ENCODE results near the gene ZBED4.
"Not testable (repeated sequence)": the region's sequence is repeated elsewhere in the genome, so short reads cannot be mapped to it uniquely, and the experiment has no call there.

The ZBED4 gene, protein sequence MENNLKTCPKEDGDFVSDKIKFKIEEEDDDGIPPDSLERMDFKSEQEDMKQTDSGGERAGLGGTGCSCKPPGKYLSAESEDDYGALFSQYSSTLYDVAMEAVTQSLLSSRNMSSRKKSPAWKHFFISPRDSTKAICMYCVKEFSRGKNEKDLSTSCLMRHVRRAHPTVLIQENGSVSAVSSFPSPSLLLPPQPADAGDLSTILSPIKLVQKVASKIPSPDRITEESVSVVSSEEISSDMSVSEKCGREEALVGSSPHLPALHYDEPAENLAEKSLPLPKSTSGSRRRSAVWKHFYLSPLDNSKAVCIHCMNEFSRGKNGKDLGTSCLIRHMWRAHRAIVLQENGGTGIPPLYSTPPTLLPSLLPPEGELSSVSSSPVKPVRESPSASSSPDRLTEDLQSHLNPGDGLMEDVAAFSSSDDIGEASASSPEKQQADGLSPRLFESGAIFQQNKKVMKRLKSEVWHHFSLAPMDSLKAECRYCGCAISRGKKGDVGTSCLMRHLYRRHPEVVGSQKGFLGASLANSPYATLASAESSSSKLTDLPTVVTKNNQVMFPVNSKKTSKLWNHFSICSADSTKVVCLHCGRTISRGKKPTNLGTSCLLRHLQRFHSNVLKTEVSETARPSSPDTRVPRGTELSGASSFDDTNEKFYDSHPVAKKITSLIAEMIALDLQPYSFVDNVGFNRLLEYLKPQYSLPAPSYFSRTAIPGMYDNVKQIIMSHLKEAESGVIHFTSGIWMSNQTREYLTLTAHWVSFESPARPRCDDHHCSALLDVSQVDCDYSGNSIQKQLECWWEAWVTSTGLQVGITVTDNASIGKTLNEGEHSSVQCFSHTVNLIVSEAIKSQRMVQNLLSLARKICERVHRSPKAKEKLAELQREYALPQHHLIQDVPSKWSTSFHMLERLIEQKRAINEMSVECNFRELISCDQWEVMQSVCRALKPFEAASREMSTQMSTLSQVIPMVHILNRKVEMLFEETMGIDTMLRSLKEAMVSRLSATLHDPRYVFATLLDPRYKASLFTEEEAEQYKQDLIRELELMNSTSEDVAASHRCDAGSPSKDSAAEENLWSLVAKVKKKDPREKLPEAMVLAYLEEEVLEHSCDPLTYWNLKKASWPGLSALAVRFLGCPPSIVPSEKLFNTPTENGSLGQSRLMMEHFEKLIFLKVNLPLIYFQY

GRCh38 chr22:49852898-49853894, at the start of gene ZBED4:
Gene ZBED4 (plus strand): TSS chr22:49853844. CDS start chr22:49883663, 29,819 bp downstream.
- in situ Hi-C loops (cut with MboI; ENCODE audit: low pct_unique_long_range_greater_than_20kb, low sequenced_read_pairs): no loop called here

DNA sequence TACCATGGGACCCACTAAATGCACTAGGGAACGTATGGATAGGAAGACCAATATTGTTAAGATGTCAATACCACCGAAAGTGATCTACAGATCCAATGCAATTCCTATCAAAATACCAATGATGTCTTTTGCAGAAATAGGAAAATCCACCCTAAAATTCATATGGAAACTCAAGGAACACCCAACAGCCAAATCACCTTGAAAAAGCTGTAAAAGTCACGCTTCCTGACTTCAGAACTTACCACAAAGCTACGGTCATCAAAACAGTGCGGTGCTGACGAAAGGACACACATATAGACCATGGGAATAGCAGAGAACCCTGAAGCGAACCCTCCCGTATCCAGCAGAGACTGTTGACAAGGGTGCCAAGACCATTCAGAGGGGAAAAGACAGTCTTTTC, 46.5 kb upstream of the ZBED4 start:
- in situ Hi-C loops (cut with MboI; ENCODE audit: low pct_unique_long_range_greater_than_20kb, low sequenced_read_pairs): no loop called here
- DNase-seq: no peak

More at GRCh38 chr22:49852898-49853894, at the start of gene ZBED4:
- DNase-seq: peak; percentile 98

DNA sequence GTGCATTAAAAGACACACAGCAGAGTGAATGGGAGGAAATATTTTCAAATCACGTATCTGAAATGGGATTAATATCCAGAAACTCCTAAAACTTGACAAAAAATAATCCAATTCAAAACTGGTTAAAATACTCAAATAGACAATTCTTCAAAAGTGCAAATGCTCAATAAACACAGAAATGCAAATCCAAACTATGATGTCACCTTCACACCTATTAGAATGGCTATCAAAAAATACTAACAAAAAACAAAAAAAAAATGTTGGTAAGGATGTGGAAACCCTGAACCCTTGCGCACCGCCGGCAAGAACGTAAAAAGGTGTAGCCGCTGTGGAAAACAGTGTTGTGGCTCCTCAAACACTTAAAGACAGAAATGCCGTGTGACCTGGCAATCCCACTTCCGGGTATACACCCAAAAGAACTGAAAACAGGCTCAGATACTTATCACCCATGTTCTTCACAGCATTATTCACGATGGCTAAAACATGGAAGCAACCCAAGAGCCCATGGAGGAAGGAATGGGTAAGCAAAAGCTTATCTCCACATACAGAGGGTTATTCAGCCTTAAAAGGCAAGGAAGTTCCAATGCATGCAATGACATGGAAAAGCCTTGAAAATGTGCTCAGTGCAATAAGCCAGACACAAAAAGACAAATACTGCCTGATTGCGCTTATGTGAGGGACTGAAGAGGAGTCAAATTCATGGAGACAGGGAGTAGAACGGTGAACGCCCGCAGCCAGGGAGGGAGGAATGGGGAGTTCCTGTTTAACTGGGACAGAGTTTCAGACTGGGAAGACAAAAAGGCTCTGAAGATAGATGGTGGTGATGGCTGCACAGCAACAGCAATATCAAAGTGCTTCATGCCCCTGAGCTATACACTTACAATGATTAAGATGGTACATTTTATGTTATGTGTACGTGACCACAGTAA, 45.6 kb upstream of the ZBED4 start:
- in situ Hi-C loops (cut with MboI; ENCODE audit: low pct_unique_long_range_greater_than_20kb, low sequenced_read_pairs): no loop called here
- DNase-seq: no peak

- DNase-seq: peak; percentile 33
- in situ Hi-C loops (cut with MboI; ENCODE audit: low pct_unique_long_range_greater_than_20kb, low sequenced_read_pairs): no loop called here
Observed at GRCh38 chr22:49810363-49811019, 43.2 kb upstream of the ZBED4 start.

GRCh38 chr22:49811020-49811791, 42.4 kb upstream of the ZBED4 start:
- DNase-seq: peak; percentile 70
- in situ Hi-C loops (cut with MboI; ENCODE audit: low pct_unique_long_range_greater_than_20kb, low sequenced_read_pairs): no loop called here

- DNase-seq: no peak
- in situ Hi-C loops (cut with MboI; ENCODE audit: low pct_unique_long_range_greater_than_20kb, low sequenced_read_pairs): no loop called here
Observed at GRCh38 chr22:49812838-49813237, 40.8 kb upstream of the ZBED4 start.

DNA sequence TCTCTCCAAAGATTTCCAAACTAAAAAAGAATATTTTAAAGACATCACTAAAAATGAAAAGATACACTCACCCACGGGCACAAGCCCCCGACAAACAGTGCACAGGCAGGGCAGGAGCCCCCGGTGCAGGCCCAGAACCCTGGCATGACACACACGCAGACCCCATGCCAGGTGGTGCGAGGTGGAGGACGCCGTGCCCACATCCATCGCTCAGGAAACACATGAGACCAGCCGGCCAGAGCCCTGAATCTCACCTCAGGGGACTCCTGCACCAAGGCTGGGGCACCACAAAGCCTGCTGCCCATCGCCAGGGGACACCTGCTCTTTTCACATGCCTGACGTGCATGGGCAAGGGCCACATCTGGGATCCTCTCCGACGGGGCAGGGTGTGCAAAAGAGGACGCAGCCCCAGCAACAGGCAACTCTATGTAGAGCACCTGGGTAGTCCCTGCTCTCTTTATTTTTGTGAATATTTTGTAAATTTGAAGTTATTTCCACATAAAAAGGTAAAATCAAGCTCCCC, 39.4 kb upstream of the ZBED4 start:
- DNase-seq: no peak
- in situ Hi-C loops (cut with MboI; ENCODE audit: low pct_unique_long_range_greater_than_20kb, low sequenced_read_pairs): no loop called here

- in situ Hi-C loops (cut with MboI; ENCODE audit: low pct_unique_long_range_greater_than_20kb, low sequenced_read_pairs): no loop called here
- no peak for DNase-seq
Observed at GRCh38 chr22:49814856-49815255, 38.8 kb upstream of the ZBED4 start.

DNA sequence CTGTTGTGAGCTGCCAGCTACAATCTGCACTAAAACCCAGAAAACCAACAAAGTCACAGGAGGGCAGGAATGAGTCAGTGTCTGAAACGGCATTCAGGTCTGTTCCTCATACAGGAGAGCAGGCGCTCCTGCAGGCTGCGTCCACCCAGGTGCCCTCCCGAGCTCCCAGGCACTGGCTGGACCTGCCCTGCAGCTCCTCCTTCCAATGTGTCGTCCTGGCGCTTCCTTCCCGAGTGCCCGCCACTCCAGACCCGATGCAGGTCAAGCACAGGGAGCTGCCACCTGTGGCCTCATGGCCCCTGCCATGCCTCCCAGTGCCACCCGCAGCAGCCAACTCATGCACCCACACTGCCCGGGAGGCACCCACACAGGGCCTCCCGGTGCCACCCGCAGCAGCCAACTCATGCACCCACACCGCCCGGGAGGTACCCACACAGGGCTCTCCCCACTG, 38.0 kb upstream of the ZBED4 start:
- DNase-seq: no peak
- in situ Hi-C loops (cut with MboI; ENCODE audit: low pct_unique_long_range_greater_than_20kb, low sequenced_read_pairs): no loop called here

- in situ Hi-C loops (cut with MboI; ENCODE audit: low pct_unique_long_range_greater_than_20kb, low sequenced_read_pairs): no loop called here
Observed at GRCh38 chr22:49817359-49817758, 36.3 kb upstream of the ZBED4 start.

GRCh38 chr22:49820984-49821383, 32.7 kb upstream of the ZBED4 start:
- DNase-seq: no peak
- in situ Hi-C loops (cut with MboI; ENCODE audit: low pct_unique_long_range_greater_than_20kb, low sequenced_read_pairs): no loop called here

More at GRCh38 chr22:49817359-49817758, 36.3 kb upstream of the ZBED4 start:
- DNase-seq: no peak

DNA sequence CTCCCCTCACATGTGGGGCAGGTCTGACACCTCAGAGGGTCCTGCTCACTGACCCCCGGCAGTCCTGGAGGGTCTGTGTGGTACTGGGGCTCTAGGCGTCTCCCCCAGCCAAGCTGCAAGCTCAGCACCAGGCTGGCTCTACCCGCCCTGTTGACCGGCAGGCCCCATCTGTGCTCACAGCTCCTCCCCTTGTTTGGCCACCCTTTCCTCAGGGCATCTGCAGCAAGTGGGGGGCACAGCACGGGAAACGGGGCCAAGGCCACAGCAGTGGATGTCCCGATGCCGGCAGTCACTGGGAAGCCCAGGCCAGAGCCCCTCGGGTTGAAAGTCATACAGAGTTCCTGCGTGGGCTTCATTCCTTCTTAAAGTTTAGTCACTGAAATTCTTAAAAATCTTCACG, 31.9 kb upstream of the ZBED4 start:
- in situ Hi-C loops (cut with MboI; ENCODE audit: low pct_unique_long_range_greater_than_20kb, low sequenced_read_pairs): not testable (repeated sequence)

DNA sequence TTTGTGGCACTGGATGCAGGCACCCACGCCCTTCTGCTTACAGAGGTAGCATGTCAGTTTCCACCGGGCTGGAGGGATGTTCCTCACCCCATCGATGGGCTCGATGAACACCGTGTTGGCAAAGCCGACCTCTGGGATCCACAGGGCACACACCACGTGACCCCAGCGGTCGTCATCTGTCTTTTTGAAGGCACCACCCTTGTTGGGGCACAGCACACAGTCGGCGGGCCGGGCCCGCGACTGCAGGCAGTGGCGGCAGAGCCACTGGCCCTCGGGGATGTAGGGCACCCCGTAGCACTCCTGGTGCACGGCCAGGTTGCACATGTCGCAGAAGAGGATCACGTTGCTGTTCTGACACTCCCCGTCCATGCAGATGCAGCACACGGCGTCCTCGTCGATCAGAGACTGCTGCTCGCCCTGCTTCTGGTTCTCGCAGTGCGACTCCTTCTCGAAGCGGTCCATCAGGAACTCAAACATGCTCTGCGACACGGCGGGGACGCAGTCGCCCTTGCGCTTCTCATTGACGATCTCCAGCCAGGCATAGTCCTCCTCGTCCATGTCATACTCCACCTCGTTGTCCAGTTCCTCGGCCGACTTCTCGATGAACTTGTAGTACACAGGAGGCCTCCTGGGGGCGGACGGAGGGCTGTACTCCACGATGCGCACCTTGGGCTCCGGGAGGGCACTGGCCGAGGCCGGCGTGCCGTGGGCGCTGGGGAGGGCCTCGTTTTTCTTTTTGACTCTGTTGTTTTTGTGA, 30.2 kb upstream of the ZBED4 start:
- DNase-seq: no peak
- in situ Hi-C loops (cut with MboI; ENCODE audit: low pct_unique_long_range_greater_than_20kb, low sequenced_read_pairs): no loop called here

More for the DNA sequence above, 31.9 kb upstream of the ZBED4 start:
- not testable (repeated sequence) for DNase-seq

GRCh38 chr22:49824185-49824925, 29.3 kb upstream of the ZBED4 start:
- in situ Hi-C loops (cut with MboI; ENCODE audit: low pct_unique_long_range_greater_than_20kb, low sequenced_read_pairs): no loop called here
- no peak for DNase-seq

DNA sequence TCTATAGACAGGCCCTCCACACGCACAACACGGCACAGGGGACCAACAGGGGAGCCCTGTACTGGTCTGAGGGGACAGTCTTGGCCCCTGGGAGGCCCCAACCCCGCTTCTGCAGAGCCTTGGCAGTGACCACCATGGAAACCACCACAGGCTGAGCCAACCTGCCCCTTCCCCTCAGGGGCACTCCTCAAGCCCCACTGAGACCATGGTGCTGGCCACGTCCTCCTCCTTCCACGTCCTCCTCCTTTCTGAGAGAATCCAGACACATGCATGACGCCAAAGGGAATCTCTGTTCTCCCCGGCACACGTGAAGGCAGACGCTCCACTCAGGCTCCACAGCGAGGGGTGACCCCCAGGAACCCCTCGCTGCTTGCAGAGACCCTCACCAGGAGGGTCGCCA, 28.7 kb upstream of the ZBED4 start:
- in situ Hi-C loops (cut with MboI; ENCODE audit: low pct_unique_long_range_greater_than_20kb, low sequenced_read_pairs): no loop called here

More for the DNA sequence above, 28.7 kb upstream of the ZBED4 start:
- DNase-seq: no peak
